Transverse colon (tissue), 4 donors: ENCODE measurements around the gene GIPC3. TPM values are rescaled to one million over a fixed set of nuclear protein-coding genes. Genes with fewer than 3 reads are reported as not detected.
A peak's percentile ranks its signal among the peaks of the same experiment; 100 is the strongest.

ENCODE experiments used
- DNase-seq: peaks from one replicate; pipeline ENCODE4 v3.0.0-alpha.2; 2019
- H3K27ac ChIP-seq, 4 donors: fragments of 200-600 bp; sonication (generic); 2 replicates each; pipeline ENCODE4 v1.5.1; 2016 to 2018; ENCODE audit warnings: inconsistent platforms in 4 of 4
- H3K27me3 ChIP-seq: fragments of 200-600 bp; sonication (generic); 2 replicates; pipeline ENCODE4 v1.5.1; 2017; ENCODE audit warnings: inconsistent platforms
- H3K36me3 ChIP-seq, 4 donors: fragments of 200-600 bp; sonication (generic); 2 replicates each; pipeline ENCODE4 v1.5.1; 2017 to 2019; ENCODE audit warnings: inconsistent platforms in 4 of 4
- H3K4me1 ChIP-seq, 4 donors: fragments of 200-600 bp; sonication (generic); 2 replicates each; pipeline ENCODE4 v1.5.1; 2017 to 2020; ENCODE audit warnings: inconsistent platforms in 4 of 4
- H3K4me3 ChIP-seq, 4 donors: fragments of 200-600 bp; sonication (generic); 1 replicate in 1 of 4; 2 replicates in 3 of 4; pipeline versions ENCODE4 v1.5.1 to v1.6.1; 2017 to 2019; ENCODE audit warnings: inconsistent platforms in 4 of 4
- H3K9me3 ChIP-seq, 2 donors: fragments of 200-600 bp; sonication (generic); 2 replicates each; pipeline ENCODE4 v1.5.1; 2017 to 2019; ENCODE audit warnings: inconsistent platforms in 2 of 2
- CTCF ChIP-seq, 5 experiments: fragments of 200-600 bp in 3 of 5; fragments of 450-650 bp in 2 of 5; sonication (generic) in 3 of 5; IDR thresholded peaks; 1 replicate in 2 of 5; 2 replicates in 3 of 5; pipeline ENCODE4 v1.5.1; 2016 to 2017; ENCODE audit warnings: antibody characterized with exemption in 5 of 5, inconsistent platforms in 3 of 5, mild to moderate bottlenecking in 2 of 5, moderate library complexity in 1 of 5
- EP300 ChIP-seq: sonication (generic); formaldehyde crosslinking; IDR thresholded peaks from one replicate; pipeline ENCODE4 v1.6.1; 2017; ENCODE audit warnings: antibody characterized with exemption, low read depth
- POLR2A ChIP-seq: fragments of 450-650 bp; IDR thresholded peaks from one replicate; pipeline ENCODE4 v1.6.1; 2016; ENCODE audit warnings: antibody characterized with exemption, mild to moderate bottlenecking, moderate library complexity
- POLR2AphosphoS5 ChIP-seq, 3 donors: sonication (generic); formaldehyde crosslinking; IDR thresholded peaks; one replicate each; pipeline ENCODE4 v1.6.1; 2016; ENCODE audit warnings: antibody characterized with exemption in 3 of 3
- WGBS, 2 donors: methylation state at CpG; one replicate each; pipeline ENCODE4 v1.1.5; 2018; ENCODE audit warnings: low coverage in 1 of 2; 5-methylcytosine and 5-hydroxymethylcytosine counted together
- in situ Hi-C, 4 donors: fragments of 200-750 bp; cut with MboI; loops; one replicate each; pipeline versions ENCODE4 v1.15.0 to v1.15.1; 2017; ENCODE audit warnings: low sequenced_read_pairs in 3 of 4, low pct_ligation_motif_present in 1 of 4, low pct_unique_long_range_greater_than_20kb in 1 of 4
- intact Hi-C: fragments of 100-400 bp; cut with DNase I; formaldehyde crosslinking; loops from one replicate; pipeline ENCODE4 v1.15.1; 2023; ENCODE audit warnings: low total_unique reads
- total RNA-seq, 4 donors: library from RNA; depleted of rRNA; stranded (reverse); fragments of >200 nt; gene quantifications; one replicate each; pipeline ENCODE4 v1.1.0, GENCODE V29; 2016

The GIPC3 gene, protein sequence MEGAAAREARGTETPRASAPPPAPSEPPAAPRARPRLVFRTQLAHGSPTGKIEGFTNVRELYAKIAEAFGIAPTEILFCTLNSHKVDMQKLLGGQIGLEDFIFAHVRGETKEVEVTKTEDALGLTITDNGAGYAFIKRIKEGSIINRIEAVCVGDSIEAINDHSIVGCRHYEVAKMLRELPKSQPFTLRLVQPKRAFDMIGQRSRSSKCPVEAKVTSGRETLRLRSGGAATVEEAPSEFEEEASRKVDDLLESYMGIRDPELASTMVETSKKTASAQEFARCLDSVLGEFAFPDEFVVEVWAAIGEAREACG
- total RNA-seq, result under 1 TPM in 3 of 4 donors, not detected in 1; 0.14 to 0.95 (median 0.60) TPM

GRCh38 chr19:3585301-3586126, at the start of gene GIPC3:
Gene GIPC3, plus strand, starts transcription at chr19:3585478. Its CDS starts 120 bp downstream, at chr19:3585598.
- intact Hi-C loops, result loop anchor here (2.0 kb wide), 1 partner anchor 37 kb away; no protein-coding TSS in a partner anchor
- Histone ChIP-seq H3K27ac (no peak within 1 kb of the TSS), H3K36me3 (no peaks in the 10 kb centered on the region), H3K27me3 (peaks cover 29% of the 10 kb centered on the region), H3K9me3 (no peaks in the 10 kb centered on the region), H3K4me1 (peaks cover 3 to 17% (median 9%) of the 10 kb centered on the region in 4 donors), H3K4me3 (peak within 1 kb of the TSS in 3 of 4 donors; percentile 16 to 42 (median 24))
- DNase-seq, result no peak
- WGBS, 2 donors, result 37% methylated on average over 19 of the region's 84 CpGs; no CpG with 5 or more reads in 1 of the 2 donors
- in situ Hi-C loops, result no loop called here
- TF ChIP-seq CTCF (IDR thresholded peaks at IDR 0.05) (no peak), EP300 (no peak), POLR2AphosphoS5 (IDR thresholded peaks at IDR 0.05) (no peak), POLR2A (no peak)

DNA sequence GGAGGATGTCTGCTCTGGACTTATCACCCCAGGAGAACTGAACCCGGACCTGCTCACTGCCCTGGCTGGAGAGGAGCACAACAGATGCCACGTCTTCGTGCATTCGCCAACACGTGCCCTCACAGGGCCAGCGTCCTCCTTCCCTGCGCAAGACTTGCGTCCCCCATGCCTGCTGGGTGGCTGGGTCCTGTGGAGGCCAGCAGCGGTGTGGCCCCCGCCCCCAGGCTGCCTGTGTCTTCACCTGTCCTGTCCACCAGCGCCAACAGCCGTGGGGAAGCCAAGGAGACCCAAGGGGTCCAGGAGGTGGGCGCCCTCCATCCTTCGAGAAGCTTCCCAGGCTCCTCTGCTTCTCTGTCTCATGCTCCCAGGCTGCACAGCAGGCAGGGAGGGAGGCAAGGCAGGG, 49.7 kb upstream of the GIPC3 start:
- Histone ChIP-seq H3K36me3 (peaks cover 0 to 37% (median 14%) of the 10 kb centered on the region in 4 donors), H3K27ac (no peak overlapping the region), H3K9me3 (no peaks in the 10 kb centered on the region), H3K4me1 (no peaks in the 10 kb centered on the region), H3K4me3 (no peak overlapping the region), H3K27me3 (no peaks in the 10 kb centered on the region)
- 86% methylated on average over 14 of the region's 14 CpGs; no CpG with 5 or more reads in 1 of the 2 donors for WGBS, 2 donors
- in situ Hi-C loops (no loop called here), intact Hi-C loops (no loop called here)
- no peak for DNase-seq
- TF ChIP-seq POLR2A (no peak), CTCF (IDR thresholded peaks at IDR 0.05) (no peak), EP300 (no peak), POLR2AphosphoS5 (IDR thresholded peaks at IDR 0.05) (no peak)

DNA sequence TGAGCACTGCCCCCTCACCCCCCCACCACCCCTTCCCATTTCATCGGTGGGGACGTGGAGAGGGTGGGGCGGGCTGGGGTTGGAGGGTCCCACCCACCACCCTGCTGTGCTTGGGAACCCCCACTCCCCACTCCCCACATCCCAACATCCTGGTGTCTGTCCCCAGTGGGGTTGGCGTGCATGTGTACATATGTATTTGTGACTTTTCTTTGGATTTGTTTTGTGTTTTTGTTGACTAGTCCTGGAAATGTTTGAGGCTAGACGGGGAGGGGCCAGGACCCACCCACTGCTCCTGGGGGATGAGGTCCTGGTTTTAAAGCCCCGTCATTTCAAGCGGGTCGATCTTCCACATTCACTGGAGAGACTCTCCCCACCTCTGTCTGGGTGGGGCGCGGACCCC, 49.3 kb upstream of the GIPC3 start:
- Histone ChIP-seq H3K36me3 (peaks cover 0 to 37% (median 12%) of the 10 kb centered on the region in 4 donors), H3K9me3 (no peaks in the 10 kb centered on the region), H3K4me3 (no peak overlapping the region), H3K27ac (peak overlapping the region in 1 of 4 donors; percentile 48), H3K27me3 (no peaks in the 10 kb centered on the region), H3K4me1 (no peaks in the 10 kb centered on the region)
- TF ChIP-seq CTCF (IDR thresholded peaks at IDR 0.05), result no peak
- TF ChIP-seq POLR2A, result no peak
- TF ChIP-seq EP300, result no peak
- TF ChIP-seq POLR2AphosphoS5 (IDR thresholded peaks at IDR 0.05), result no peak
- in situ Hi-C loops, result no loop called here
- intact Hi-C loops, result no loop called here
- WGBS, 2 donors, result 80 to 100% methylated on average over 1 to 10 of the region's 10 CpGs
- DNase-seq, result no peak

DNA sequence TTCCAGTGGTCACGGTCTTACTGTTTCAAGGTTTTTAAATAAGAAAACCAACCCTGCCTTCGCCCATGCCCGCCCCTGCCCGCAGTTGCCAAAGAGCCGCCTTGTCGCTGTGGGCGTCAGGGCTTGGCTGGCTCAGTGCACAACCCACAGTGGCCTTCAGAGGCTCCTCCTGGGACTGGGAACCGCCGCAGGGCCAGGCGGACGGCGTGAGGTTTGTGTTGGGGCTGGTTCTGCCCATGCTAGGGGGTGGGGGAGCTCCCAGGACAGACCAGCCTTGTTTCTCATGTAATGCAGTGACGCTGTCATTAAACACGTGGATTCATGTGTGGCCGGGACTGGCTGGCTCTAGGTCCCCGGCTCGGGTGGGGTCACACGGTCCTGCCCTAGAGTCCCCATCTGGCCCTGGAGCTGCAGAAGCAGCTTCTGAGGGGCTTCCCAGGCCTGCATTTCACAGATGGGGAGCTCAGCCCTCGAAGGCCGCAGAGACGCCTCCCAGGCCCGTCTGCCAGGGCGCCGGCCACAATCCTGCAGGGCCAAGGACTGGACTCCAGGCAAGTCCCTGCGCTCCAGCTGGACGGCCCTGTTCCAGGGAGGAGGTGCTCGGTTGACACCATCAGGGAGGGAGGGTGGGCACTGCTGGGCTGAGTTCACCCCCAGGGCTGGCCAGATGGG, 48.7 kb upstream of the GIPC3 start:
- DNase-seq, result no peak
- in situ Hi-C loops, result no loop called here
- intact Hi-C loops, result no loop called here

More for the DNA sequence above, 48.7 kb upstream of the GIPC3 start:
- H3K4me3 ChIP-seq, result no peak overlapping the region
- no peaks in the 10 kb centered on the region for H3K9me3 ChIP-seq
- peaks cover 0 to 35% (median 9%) of the 10 kb centered on the region in 4 donors for H3K36me3 ChIP-seq
- no peak for TF ChIP-seq CTCF (IDR thresholded peaks at IDR 0.05)
- TF ChIP-seq POLR2AphosphoS5 (IDR thresholded peaks at IDR 0.05), result no peak
- no peak for TF ChIP-seq POLR2A
- no peak for TF ChIP-seq EP300
- H3K4me1 ChIP-seq, result no peaks in the 10 kb centered on the region
- H3K27me3 ChIP-seq, result no peaks in the 10 kb centered on the region
- 89% methylated on average over 23 of the region's 27 CpGs; no CpG with 5 or more reads in 1 of the 2 donors for WGBS, 2 donors
- peak overlapping the region in 2 of 4 donors; percentile 13 to 48 for H3K27ac ChIP-seq
